Neural cell (in vitro differentiated cells): ENCODE data around the gene UQCC2. TPM values are rescaled to one million over a fixed set of nuclear protein-coding genes. Genes with fewer than 3 reads are reported as not detected.

Experiments used
- H2AFZ ChIP-seq: fragments of 200-600, 300-800 bp; sonication (generic), shearing (Covaris generic); 2 replicates; pipeline ENCODE4 v1.6.0; 2014; ENCODE audit warnings: low read depth, mild to moderate bottlenecking, antibody characterized with exemption, low read length, moderate library complexity
- H3F3A ChIP-seq: fragments of 200-600 bp; shearing (Covaris generic); 2 replicates; pipeline ENCODE4 v1.6.1; 2016; ENCODE audit warnings: mild to moderate bottlenecking, moderate library complexity, mixed read lengths, antibody characterized with exemption, low read length; ENCODE audit not compliant: insufficient read depth, poor library complexity, severe bottlenecking
- H3K27ac ChIP-seq: fragments of 200-600, 300-800 bp; sonication (generic), shearing (Covaris generic); 2 replicates; pipeline ENCODE4 v1.5.1; 2014; ENCODE audit warnings: mild to moderate bottlenecking, low read length, moderate library complexity
- H3K27me3 ChIP-seq: fragments of 300-800, 200-600 bp; sonication (generic), shearing (Covaris generic); 2 replicates; pipeline ENCODE4 v1.6.0; 2014; ENCODE audit warnings: mild to moderate bottlenecking, low read depth, low read length, moderate library complexity; ENCODE audit not compliant: insufficient read depth
- H3K36me3 ChIP-seq: fragments of 300-800, 200-600 bp; sonication (generic), shearing (Covaris generic); 2 replicates; pipeline ENCODE4 v1.5.1; 2014; ENCODE audit warnings: mild to moderate bottlenecking, antibody characterized with exemption, low read length, moderate library complexity; ENCODE audit not compliant: insufficient read depth
- H3K4me2 ChIP-seq: fragments of 300-800, 200-600 bp; sonication (generic), shearing (Covaris generic); 2 replicates; pipeline ENCODE4 v1.6.0; 2014; ENCODE audit warnings: mild to moderate bottlenecking, low read length
- H3K4me3 ChIP-seq: fragments of 300-800, 200-600 bp; sonication (generic), shearing (Covaris generic); 2 replicates; pipeline ENCODE4 v1.5.1; 2014; ENCODE audit warnings: mild to moderate bottlenecking, low read length, moderate library complexity
- H3K79me2 ChIP-seq: fragments of 200-600 bp; shearing (Covaris generic); replicated peaks from 2 replicates; pipeline ENCODE4 v1.6.0; 2014; ENCODE audit warnings: mild to moderate bottlenecking, low read length, moderate library complexity; ENCODE audit not compliant: insufficient read depth
- H3K9ac ChIP-seq: fragments of 300-800, 200-600 bp; sonication (generic), shearing (Covaris generic); 2 replicates; pipeline ENCODE4 v1.6.1; 2016; ENCODE audit warnings: mild to moderate bottlenecking, low read length, mixed read lengths
- H3K9me2 ChIP-seq: fragments of 200-600 bp; shearing (Covaris generic); 2 replicates; pipeline ENCODE4 v1.6.1; 2016; ENCODE audit warnings: mild to moderate bottlenecking, low read length, mixed read lengths; ENCODE audit not compliant: insufficient read depth
- H3K9me3 ChIP-seq: fragments of 200-600, 300-800 bp; sonication (generic), shearing (Covaris generic); 2 replicates; pipeline ENCODE4 v1.6.1; 2016; ENCODE audit warnings: mild to moderate bottlenecking, mixed run types, low read length, moderate library complexity, mixed read lengths
- H4K20me1 ChIP-seq: fragments of 200-600 bp; shearing (Covaris generic); 2 replicates; pipeline ENCODE4 v1.6.1; 2016; ENCODE audit warnings: mild to moderate bottlenecking, mixed run types; ENCODE audit not compliant: insufficient read depth
- EP300 ChIP-seq: fragments of 450-650 bp; conservative IDR thresholded peaks from 2 replicates; pipeline ENCODE4 v1.6.1; 2014; ENCODE audit warnings: antibody characterized with exemption, mild to moderate bottlenecking, moderate library complexity; ENCODE audit not compliant: poor library complexity, severe bottlenecking
- MXI1 ChIP-seq: fragments of 450-650 bp; conservative IDR thresholded peaks from 2 replicates; pipeline ENCODE4 v1.6.1; 2014; ENCODE audit warnings: antibody characterized with exemption, mild to moderate bottlenecking; ENCODE audit not compliant: poor library complexity, severe bottlenecking
- POLR2AphosphoS5 ChIP-seq: IDR thresholded peaks from 2 replicates; pipeline ENCODE4 v1.6.1; 2012
- RAD21 ChIP-seq: fragments of 450-650 bp; conservative IDR thresholded peaks from 2 replicates; pipeline ENCODE4 v1.6.1; 2014; ENCODE audit warnings: antibody characterized with exemption, mild to moderate bottlenecking, moderate library complexity
- SMC3 ChIP-seq: fragments of 450-650 bp; conservative IDR thresholded peaks from 2 replicates; pipeline ENCODE4 v1.6.1; 2014; ENCODE audit warnings: antibody characterized with exemption, mild to moderate bottlenecking, moderate library complexity; ENCODE audit not compliant: poor library complexity
- TAF1 ChIP-seq: IDR thresholded peaks from 2 replicates; pipeline ENCODE4 v1.6.1; 2012; ENCODE audit warnings: low read depth
- polyA plus RNA-seq: library from polyadenylated mRNA; depleted of rRNA; stranded (reverse); fragments of >200 nt; gene quantifications from 2 replicates; pipeline ENCODE4 v1.2.3, GENCODE V29; 2014
- TF ChIP-seq, protein P1 (sequence below): fragments of 450-650 bp; IDR thresholded peaks from 2 replicates; pipeline ENCODE4 v1.5.1; 2014; ENCODE audit warnings: antibody characterized with exemption, mild to moderate bottlenecking, moderate library complexity; ENCODE audit not compliant: poor library complexity, severe bottlenecking
- TF ChIP-seq, protein P2 (sequence below): IDR thresholded peaks from 2 replicates; pipeline ENCODE4 v1.6.1; 2012; ENCODE audit warnings: borderline replicate concordance

UQCC2 gene
- polyA plus RNA-seq, 1 donor from 2014 or later, result 123 TPM

DNA sequence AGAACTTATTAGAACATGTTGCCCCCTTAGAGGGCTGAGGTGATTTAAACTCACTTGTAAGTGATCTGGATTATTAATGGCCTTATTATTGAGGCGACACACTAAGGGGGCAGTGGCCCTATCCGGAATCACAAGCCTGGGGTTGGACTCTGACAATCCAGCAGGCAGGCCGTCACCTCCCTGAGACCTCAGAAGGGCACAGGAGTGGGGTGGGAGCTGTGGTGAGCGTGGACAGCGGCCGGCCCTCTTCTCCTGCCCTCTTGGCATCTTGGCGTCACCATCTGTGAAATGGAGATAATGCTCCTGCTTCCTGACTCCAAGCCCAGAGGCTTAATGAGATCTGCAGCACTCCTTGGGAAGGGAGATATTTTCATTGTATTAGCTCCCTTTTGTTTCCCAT lies 15.6 kb upstream of the UQCC2 start:
- Histone ChIP-seq H3F3A (no peaks in the 10 kb centered on the region), H4K20me1 (no peaks in the 10 kb centered on the region), H3K4me2 (no peak overlapping the region), H3K4me3 (no peak overlapping the region), H2AFZ (no peak overlapping the region), H3K27me3 (no peaks in the 10 kb centered on the region), H3K9ac (no peak overlapping the region), H3K9me2 (no peaks in the 10 kb centered on the region), H3K9me3 (no peaks in the 10 kb centered on the region), H3K27ac (no peak overlapping the region), H3K36me3 (no peaks in the 10 kb centered on the region), H3K79me2 (no peaks in the 10 kb centered on the region)
- TF ChIP-seq, protein P1, sequence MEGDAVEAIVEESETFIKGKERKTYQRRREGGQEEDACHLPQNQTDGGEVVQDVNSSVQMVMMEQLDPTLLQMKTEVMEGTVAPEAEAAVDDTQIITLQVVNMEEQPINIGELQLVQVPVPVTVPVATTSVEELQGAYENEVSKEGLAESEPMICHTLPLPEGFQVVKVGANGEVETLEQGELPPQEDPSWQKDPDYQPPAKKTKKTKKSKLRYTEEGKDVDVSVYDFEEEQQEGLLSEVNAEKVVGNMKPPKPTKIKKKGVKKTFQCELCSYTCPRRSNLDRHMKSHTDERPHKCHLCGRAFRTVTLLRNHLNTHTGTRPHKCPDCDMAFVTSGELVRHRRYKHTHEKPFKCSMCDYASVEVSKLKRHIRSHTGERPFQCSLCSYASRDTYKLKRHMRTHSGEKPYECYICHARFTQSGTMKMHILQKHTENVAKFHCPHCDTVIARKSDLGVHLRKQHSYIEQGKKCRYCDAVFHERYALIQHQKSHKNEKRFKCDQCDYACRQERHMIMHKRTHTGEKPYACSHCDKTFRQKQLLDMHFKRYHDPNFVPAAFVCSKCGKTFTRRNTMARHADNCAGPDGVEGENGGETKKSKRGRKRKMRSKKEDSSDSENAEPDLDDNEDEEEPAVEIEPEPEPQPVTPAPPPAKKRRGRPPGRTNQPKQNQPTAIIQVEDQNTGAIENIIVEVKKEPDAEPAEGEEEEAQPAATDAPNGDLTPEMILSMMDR, result no peak
- TF ChIP-seq, protein P2, sequence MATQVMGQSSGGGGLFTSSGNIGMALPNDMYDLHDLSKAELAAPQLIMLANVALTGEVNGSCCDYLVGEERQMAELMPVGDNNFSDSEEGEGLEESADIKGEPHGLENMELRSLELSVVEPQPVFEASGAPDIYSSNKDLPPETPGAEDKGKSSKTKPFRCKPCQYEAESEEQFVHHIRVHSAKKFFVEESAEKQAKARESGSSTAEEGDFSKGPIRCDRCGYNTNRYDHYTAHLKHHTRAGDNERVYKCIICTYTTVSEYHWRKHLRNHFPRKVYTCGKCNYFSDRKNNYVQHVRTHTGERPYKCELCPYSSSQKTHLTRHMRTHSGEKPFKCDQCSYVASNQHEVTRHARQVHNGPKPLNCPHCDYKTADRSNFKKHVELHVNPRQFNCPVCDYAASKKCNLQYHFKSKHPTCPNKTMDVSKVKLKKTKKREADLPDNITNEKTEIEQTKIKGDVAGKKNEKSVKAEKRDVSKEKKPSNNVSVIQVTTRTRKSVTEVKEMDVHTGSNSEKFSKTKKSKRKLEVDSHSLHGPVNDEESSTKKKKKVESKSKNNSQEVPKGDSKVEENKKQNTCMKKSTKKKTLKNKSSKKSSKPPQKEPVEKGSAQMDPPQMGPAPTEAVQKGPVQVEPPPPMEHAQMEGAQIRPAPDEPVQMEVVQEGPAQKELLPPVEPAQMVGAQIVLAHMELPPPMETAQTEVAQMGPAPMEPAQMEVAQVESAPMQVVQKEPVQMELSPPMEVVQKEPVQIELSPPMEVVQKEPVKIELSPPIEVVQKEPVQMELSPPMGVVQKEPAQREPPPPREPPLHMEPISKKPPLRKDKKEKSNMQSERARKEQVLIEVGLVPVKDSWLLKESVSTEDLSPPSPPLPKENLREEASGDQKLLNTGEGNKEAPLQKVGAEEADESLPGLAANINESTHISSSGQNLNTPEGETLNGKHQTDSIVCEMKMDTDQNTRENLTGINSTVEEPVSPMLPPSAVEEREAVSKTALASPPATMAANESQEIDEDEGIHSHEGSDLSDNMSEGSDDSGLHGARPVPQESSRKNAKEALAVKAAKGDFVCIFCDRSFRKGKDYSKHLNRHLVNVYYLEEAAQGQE, result no peak
- TF ChIP-seq RAD21, result no peak
- TF ChIP-seq EP300, result no peak

DNA sequence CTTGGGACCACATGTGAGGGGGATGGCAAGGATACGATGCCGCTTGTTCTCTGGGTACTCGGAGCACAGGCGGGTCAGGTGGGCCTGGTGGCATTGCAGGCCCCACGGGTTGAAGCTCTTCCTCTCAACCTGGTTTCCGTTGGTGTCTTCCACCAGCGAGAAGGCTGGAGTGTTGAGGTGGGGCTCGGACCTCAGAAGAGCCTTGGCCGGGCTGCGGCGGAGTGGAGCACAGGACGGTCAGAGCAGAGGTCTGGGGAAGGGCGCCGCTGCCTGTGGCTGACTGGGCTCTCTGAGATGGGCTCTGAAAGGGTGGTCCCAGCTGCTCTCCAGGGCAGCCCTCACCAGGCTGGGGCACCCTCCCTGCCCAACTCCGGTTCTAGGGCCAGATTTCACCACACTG lies 15.2 kb upstream of the UQCC2 start:
- H3K9me2 ChIP-seq, result no peaks in the 10 kb centered on the region
- no peak overlapping the region for H3K4me2 ChIP-seq
- H3K9ac ChIP-seq, result no peak overlapping the region
- no peak overlapping the region for H3K4me3 ChIP-seq
- H3K9me3 ChIP-seq, result no peaks in the 10 kb centered on the region
- TF ChIP-seq SMC3, result no peak
- TF ChIP-seq MXI1, result no peak
- no peak for TF ChIP-seq POLR2AphosphoS5
- no peak for TF ChIP-seq TAF1
- TF ChIP-seq, protein P2, result no peak
- no peak for TF ChIP-seq RAD21
- H4K20me1 ChIP-seq, result no peaks in the 10 kb centered on the region
- no peak overlapping the region for H2AFZ ChIP-seq
- H3K36me3 ChIP-seq, result no peaks in the 10 kb centered on the region
- no peak overlapping the region for H3K27ac ChIP-seq
- H3F3A ChIP-seq, result no peaks in the 10 kb centered on the region
- H3K79me2 ChIP-seq, result no peaks in the 10 kb centered on the region
- H3K27me3 ChIP-seq, result no peaks in the 10 kb centered on the region
